HG03469 (cell line): ENCODE data around the gene PRDM1.
A peak's percentile ranks its signal among the peaks of the same experiment; 100 is the strongest.

Source experiments
- ATAC-seq: cut with Tn5 transposase; IDR thresholded peaks from one replicate; pipeline ENCODE4 v1.9.1; 2021; ENCODE audit warnings: mild to moderate bottlenecking, moderate library complexity, moderate number of reproducible peaks; ENCODE audit not compliant: unreplicated experiment

Gene PRDM1

GRCh38 chr6:106085984-106086813 lies at the start of gene PRDM1:
Gene PRDM1, plus strand, starts transcription at chr6:106086336. Its CDS starts 218 bp downstream, at chr6:106086554.
- ATAC-seq, result peak; percentile 62

DNA sequence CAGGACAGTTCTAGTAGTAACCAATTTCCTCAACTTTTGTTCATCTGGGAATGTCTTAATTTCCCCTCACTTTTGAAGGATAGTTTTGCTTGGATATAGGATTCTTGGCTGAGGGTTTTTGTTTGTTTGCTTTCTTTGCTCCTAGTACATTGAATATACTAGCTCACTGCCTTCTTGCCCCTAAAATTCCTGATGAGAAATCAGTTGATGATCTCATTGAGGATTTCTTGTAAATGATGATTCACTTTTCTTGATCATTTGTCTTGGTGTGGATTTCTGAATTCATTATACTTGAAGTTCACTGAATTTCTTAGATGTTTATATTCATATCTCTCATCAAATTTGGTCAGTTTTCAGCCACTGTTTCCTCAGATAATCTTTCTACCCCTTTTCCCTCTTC lies 49.1 kb upstream of the PRDM1 start:
- ATAC-seq, result no peak

GRCh38 chr6:106039897-106040592 lies 46.1 kb upstream of the PRDM1 start:
- no peak for ATAC-seq

- no peak for ATAC-seq
Observed at GRCh38 chr6:106044151-106044550, 42.0 kb upstream of the PRDM1 start.

- no peak for ATAC-seq
Observed at GRCh38 chr6:106045077-106045476, 41.1 kb upstream of the PRDM1 start.

GRCh38 chr6:106046116-106046853 lies 39.9 kb upstream of the PRDM1 start:
- ATAC-seq, result no peak

DNA sequence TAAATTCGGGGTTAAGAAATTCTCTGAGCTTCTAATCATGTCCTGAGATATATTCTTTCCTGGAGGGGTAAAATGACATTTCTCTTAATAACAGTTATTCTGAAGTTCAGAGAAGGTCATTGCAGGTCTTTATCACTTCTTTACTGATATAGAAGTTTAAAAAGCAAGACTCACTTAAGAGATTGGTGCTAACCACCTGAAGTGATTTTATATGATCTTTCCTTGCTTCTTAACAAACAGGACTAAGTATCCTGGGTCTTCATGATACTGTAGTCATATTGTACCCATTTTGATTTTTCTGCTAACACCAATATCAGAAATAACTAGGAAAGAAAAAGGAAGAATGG lies 39.3 kb upstream of the PRDM1 start:
- no peak for ATAC-seq

GRCh38 chr6:106048336-106048735 lies 37.8 kb upstream of the PRDM1 start:
- ATAC-seq, result no peak

- no peak for ATAC-seq
Observed at GRCh38 chr6:106050538-106050937, 35.6 kb upstream of the PRDM1 start.

- ATAC-seq, result no peak
Observed at GRCh38 chr6:106051226-106051625, 34.9 kb upstream of the PRDM1 start.

DNA sequence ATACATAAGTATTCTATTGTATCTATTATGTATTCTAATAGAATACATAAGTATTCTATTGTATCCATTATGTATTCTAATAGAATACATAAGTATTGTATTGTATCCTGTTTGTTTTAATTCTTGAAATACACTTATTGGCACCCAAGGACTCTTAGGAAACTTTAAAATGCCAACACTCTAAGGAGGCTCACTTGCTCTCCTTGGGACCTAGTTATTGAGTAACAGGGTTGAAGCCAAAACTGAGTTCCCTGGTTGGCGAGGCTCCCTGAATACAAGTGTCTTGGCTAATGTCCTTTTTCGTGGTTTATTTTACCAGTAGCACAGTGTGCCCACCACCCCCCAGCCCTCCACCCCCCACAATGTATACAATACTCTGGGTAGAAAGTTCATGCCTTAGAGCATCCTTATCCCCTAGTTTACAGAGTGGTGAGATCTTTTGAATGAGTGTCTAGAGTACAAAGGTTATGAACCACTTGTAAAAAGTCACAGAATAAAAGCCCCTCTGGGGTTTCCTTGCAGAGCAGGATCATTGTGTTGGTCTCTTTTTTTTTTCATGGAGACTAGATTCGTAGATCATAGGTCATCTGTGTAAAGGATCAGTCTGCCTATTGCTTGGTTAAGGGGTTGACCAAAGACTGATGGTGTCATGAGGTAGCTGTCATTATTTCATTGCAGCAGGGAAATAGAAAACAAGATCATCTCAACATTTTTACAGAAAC lies 32.5 kb upstream of the PRDM1 start:
- no peak for ATAC-seq

DNA sequence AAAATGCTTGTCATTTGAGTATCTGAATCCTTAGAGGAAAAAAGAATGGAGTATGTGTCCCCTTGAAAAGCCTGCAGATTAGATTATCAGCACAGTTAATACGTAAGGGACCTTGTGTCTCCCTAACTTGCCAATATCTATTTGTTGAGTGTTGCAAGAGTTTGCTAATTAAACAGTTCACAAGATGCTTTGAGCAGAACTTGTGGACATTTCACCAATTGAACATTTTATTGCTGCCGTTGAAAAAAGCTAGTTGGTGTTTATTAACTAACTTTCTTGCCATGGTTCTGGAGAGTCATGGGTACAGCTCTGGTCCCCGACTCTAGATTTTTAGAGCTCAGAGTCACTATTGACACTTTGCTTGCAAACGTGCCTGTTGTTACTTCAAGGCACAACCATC lies 30.6 kb upstream of the PRDM1 start:
- no peak for ATAC-seq

DNA sequence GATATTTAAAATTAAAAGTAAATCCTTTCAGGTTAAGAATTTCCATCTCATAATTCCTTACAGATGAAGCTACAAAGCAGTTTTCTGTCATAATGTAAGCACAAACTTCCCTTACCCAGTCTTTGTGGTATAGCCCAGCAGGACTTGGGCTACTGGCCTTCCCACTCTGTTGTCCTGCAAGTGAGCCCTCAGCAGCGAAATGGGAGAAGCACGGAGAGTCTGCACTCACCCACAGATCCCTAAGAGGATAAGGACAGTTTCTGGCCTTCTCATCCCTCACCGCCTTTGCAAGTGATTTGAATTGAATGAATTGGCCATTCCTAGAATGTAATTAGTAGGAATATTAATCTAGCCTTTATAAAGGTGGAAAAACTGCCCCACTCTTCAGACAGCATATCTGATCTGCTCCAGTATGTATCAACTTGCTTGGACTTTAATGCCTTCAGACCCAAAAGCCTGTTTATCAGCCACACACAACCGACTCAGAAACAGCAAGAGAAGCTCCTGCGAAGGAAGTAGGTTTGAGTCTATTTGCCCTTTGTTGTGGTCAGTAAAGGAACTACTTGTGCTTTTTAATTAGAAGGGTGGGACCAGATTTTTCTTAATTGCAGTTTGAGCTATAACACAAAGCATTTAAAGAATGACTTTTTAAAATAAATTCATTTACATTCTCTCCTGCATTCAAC lies 29.9 kb upstream of the PRDM1 start:
- ATAC-seq, result no peak

- no peak for ATAC-seq
Observed at GRCh38 chr6:106056746-106057390, 29.3 kb upstream of the PRDM1 start.

- no peak for ATAC-seq
Observed at GRCh38 chr6:106059331-106059730, 26.8 kb upstream of the PRDM1 start.

DNA sequence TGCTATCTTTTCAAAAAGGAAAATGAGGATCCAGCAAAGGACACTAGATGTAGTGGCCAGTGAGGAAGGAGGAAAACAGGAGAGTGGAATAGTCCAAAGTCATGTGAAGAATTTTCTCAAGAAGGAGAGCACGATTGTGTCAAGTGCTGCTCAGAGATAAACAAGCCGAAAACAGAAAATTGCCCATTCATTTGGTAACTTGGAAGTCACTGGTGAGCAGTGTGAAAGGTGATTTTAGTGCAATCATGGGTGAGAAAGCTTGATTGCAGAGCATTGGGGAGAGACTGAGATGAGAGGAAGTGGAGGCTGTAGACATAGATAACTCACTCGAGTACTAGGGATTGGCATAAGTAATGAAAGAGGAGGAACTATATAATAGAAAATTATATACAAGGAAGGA lies 26.0 kb upstream of the PRDM1 start:
- no peak for ATAC-seq

GRCh38 chr6:106063448-106063850 lies 22.7 kb upstream of the PRDM1 start:
- no peak for ATAC-seq

- no peak for ATAC-seq
Observed at GRCh38 chr6:106064142-106064541, 22.0 kb upstream of the PRDM1 start.

- ATAC-seq, result no peak
Observed at GRCh38 chr6:106064756-106065155, 21.4 kb upstream of the PRDM1 start.

DNA sequence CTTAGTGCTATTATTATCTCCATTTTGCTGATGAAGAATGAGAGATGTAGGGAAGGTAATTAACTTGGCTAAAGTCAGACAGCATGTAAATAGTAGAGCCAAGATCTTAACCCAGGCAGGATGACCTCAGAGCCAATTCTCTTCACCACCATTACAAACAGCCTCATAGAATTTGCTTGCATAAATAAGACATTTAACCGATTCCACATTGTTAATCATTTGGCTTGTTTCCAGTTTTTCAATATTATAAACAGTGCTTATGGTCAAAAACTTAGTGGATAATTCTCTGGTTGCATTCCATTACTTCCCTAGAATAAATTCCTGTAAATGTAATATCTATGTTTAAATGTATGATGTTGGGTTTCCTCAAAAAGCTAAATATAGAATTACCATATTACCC lies 19.1 kb upstream of the PRDM1 start:
- no peak for ATAC-seq
